ENCODE results near the gene MSRB1. TPM values are rescaled to one million over a fixed set of nuclear protein-coding genes. Genes with fewer than 3 reads are reported as not detected.

MSRB1 gene
- total and polyA plus RNA-seq, 4 donors: 32.2 to 169 (median 98.0) TPM

DNA sequence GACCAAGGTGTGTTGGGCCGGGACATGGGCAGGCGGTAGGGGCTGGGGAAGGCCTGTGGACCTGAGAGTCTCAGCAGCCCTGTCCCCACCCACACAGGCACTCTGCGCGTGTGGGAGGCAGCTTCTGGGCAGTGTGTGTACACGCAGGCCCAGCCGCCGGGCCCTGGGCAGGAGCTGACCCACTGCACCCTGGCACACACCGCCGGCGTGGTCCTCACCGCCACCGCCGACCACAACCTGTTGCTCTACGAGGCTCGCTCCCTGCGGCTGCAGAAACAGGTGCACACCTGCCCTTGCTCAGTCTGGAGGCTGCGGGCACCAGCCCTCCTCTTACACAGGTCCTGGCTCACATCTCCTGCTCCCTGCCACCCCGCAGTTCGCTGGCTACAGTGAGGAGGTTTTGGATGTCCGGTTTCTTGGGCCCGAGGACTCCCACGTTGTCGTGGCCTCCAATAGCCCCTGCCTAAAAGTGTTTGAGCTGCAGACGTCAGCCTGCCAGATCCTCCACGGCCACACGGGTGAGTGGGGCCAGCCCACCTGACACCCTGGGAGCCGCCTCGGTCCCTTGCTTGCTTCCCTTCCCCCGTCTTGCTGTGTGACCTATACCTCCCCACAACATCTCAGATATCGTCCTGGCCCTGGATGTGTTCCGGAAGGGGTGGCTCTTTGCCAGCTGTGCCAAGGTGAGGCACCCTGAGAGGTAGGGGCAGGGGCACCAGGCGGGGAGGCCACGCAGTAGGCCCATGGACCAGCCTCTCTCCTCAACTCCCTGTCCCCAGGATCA, 32.6 kb upstream of the MSRB1 start:
- Histone ChIP-seq H3K36me3 (ENCODE audit: control insufficient read depth in 4 of 4, insufficient read depth in 3 of 4, low read depth in 1 of 4, low read length in 3 of 4) (peaks cover 14 to 41% (median 16%) of the 10 kb centered on the region in 4 donors), H3K9ac (ENCODE audit: low read depth in 1 of 2, low read length in 2 of 2) (no peak overlapping the region), H3K4me1 (ENCODE audit: control insufficient read depth in 4 of 4, insufficient read depth in 4 of 4, low read length in 3 of 4) (peaks cover 7 to 31% (median 18%) of the 10 kb centered on the region in 4 donors), H3K9me3 (ENCODE audit: control insufficient read depth in 4 of 4, low read length in 3 of 4) (no peaks in the 10 kb centered on the region), H3K27ac (ENCODE audit: low read depth in 1 of 2, low read length in 2 of 2) (no peak overlapping the region), H3K27me3 (ENCODE audit: control insufficient read depth in 4 of 4, insufficient read depth in 4 of 4, low read length in 3 of 4) (no peaks in the 10 kb centered on the region), H3K4me3 (ENCODE audit: low read depth in 1 of 3, low read length in 3 of 3) (no peak overlapping the region)
- TF ChIP-seq, protein P1, sequence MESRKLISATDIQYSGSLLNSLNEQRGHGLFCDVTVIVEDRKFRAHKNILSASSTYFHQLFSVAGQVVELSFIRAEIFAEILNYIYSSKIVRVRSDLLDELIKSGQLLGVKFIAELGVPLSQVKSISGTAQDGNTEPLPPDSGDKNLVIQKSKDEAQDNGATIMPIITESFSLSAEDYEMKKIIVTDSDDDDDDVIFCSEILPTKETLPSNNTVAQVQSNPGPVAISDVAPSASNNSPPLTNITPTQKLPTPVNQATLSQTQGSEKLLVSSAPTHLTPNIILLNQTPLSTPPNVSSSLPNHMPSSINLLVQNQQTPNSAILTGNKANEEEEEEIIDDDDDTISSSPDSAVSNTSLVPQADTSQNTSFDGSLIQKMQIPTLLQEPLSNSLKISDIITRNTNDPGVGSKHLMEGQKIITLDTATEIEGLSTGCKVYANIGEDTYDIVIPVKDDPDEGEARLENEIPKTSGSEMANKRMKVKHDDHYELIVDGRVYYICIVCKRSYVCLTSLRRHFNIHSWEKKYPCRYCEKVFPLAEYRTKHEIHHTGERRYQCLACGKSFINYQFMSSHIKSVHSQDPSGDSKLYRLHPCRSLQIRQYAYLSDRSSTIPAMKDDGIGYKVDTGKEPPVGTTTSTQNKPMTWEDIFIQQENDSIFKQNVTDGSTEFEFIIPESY (IDR thresholded peaks at IDR 0.05): no peak
- TF ChIP-seq EGR1 (IDR thresholded peaks at IDR 0.05; ENCODE audit: low read depth in 2 of 2) (no peak), TAF1 (conservative IDR thresholded peaks at IDR 0.05) (no peak), SP1 (IDR thresholded peaks at IDR 0.05) (no peak), JUND (IDR thresholded peaks at IDR 0.05) (no peak), YY1 (IDR thresholded peaks at IDR 0.05) (no peak), RXRA (IDR thresholded peaks at IDR 0.05) (no peak), GABPA (IDR thresholded peaks at IDR 0.05 in 1 of 2, conservative IDR thresholded peaks at IDR 0.05 in 1 of 2) (no peak), FOXA1 (IDR thresholded peaks at IDR 0.05) (no peak), NR2F2 (IDR thresholded peaks at IDR 0.05) (no peak), HNF4G (IDR thresholded peaks at IDR 0.05) (no peak), HNF4A (conservative IDR thresholded peaks at IDR 0.05) (no peak), FOXA2 (IDR thresholded peaks at IDR 0.05) (no peak), RAD21 (IDR thresholded peaks at IDR 0.05) (no peak)
- TF ChIP-seq, protein P2, sequence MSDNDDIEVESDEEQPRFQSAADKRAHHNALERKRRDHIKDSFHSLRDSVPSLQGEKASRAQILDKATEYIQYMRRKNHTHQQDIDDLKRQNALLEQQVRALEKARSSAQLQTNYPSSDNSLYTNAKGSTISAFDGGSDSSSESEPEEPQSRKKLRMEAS (IDR thresholded peaks at IDR 0.05): no peak
- TF ChIP-seq, protein P3, sequence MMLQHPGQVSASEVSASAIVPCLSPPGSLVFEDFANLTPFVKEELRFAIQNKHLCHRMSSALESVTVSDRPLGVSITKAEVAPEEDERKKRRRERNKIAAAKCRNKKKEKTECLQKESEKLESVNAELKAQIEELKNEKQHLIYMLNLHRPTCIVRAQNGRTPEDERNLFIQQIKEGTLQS (IDR thresholded peaks at IDR 0.05): no peak
- TF ChIP-seq, protein P4, sequence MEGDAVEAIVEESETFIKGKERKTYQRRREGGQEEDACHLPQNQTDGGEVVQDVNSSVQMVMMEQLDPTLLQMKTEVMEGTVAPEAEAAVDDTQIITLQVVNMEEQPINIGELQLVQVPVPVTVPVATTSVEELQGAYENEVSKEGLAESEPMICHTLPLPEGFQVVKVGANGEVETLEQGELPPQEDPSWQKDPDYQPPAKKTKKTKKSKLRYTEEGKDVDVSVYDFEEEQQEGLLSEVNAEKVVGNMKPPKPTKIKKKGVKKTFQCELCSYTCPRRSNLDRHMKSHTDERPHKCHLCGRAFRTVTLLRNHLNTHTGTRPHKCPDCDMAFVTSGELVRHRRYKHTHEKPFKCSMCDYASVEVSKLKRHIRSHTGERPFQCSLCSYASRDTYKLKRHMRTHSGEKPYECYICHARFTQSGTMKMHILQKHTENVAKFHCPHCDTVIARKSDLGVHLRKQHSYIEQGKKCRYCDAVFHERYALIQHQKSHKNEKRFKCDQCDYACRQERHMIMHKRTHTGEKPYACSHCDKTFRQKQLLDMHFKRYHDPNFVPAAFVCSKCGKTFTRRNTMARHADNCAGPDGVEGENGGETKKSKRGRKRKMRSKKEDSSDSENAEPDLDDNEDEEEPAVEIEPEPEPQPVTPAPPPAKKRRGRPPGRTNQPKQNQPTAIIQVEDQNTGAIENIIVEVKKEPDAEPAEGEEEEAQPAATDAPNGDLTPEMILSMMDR (IDR thresholded peaks at IDR 0.05; ENCODE audit: low read depth, low read length, missing input control): no peak
- TF ChIP-seq, protein P5, sequence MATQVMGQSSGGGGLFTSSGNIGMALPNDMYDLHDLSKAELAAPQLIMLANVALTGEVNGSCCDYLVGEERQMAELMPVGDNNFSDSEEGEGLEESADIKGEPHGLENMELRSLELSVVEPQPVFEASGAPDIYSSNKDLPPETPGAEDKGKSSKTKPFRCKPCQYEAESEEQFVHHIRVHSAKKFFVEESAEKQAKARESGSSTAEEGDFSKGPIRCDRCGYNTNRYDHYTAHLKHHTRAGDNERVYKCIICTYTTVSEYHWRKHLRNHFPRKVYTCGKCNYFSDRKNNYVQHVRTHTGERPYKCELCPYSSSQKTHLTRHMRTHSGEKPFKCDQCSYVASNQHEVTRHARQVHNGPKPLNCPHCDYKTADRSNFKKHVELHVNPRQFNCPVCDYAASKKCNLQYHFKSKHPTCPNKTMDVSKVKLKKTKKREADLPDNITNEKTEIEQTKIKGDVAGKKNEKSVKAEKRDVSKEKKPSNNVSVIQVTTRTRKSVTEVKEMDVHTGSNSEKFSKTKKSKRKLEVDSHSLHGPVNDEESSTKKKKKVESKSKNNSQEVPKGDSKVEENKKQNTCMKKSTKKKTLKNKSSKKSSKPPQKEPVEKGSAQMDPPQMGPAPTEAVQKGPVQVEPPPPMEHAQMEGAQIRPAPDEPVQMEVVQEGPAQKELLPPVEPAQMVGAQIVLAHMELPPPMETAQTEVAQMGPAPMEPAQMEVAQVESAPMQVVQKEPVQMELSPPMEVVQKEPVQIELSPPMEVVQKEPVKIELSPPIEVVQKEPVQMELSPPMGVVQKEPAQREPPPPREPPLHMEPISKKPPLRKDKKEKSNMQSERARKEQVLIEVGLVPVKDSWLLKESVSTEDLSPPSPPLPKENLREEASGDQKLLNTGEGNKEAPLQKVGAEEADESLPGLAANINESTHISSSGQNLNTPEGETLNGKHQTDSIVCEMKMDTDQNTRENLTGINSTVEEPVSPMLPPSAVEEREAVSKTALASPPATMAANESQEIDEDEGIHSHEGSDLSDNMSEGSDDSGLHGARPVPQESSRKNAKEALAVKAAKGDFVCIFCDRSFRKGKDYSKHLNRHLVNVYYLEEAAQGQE (IDR thresholded peaks at IDR 0.05): no peak
- no peak for DNase-seq (ENCODE audit: low spot score)
- WGBS: 96% methylated on average over 33 of the region's 33 CpGs
